Breast epithelium (tissue), 4 donors: ENCODE measurements around the gene PLEKHO1. TPM values are rescaled to one million over a fixed set of nuclear protein-coding genes. Genes with fewer than 3 reads are reported as not detected.
"Not testable (repeated sequence)": the region's sequence is repeated elsewhere in the genome, so short reads cannot be mapped to it uniquely, and the experiment has no call there.

Experiments used
- DNase-seq, 2 donors: peaks; one replicate each; pipeline ENCODE4 v3.0.0-alpha.2; 2019; ENCODE audit warnings: low spot score in 2 of 2
- H3K27ac ChIP-seq, 2 donors: fragments of 200-600 bp; sonication (generic) in 1 of 2; one replicate each; pipeline ENCODE4 v1.5.1; 2016 to 2019; ENCODE audit warnings: mild to moderate bottlenecking in 1 of 2
- H3K27me3 ChIP-seq, 2 donors: fragments of 200-600 bp; sonication (generic) in 1 of 2; one replicate each; pipeline versions ENCODE4 v1.5.1 to v1.6.0; 2017 to 2019; ENCODE audit warnings: control low read depth in 1 of 2, mild to moderate bottlenecking in 1 of 2
- H3K36me3 ChIP-seq: fragments of 200-600 bp; one replicate; pipeline ENCODE4 v1.5.1; 2019
- H3K4me1 ChIP-seq, 2 donors: fragments of 200-600 bp; sonication (generic); one replicate each; pipeline ENCODE4 v1.5.1; 2016 to 2019; ENCODE audit warnings: control low read depth in 1 of 2
- H3K4me3 ChIP-seq, 3 donors: fragments of 200-600 bp; sonication (generic); 1 replicate in 2 of 3; 2 replicates in 1 of 3; pipeline ENCODE4 v1.5.1; 2016 to 2019; ENCODE audit warnings: mild to moderate bottlenecking in 3 of 3, moderate library complexity in 2 of 3
- H3K9me3 ChIP-seq, 2 donors: fragments of 200-600 bp; sonication (generic) in 1 of 2; one replicate each; pipeline ENCODE4 v1.5.1; 2016 to 2019; ENCODE audit warnings: control low read depth in 1 of 2
- POLR2A ChIP-seq: fragments of 450-650 bp; IDR thresholded peaks from one replicate; pipeline ENCODE4 v1.6.1; 2016; ENCODE audit warnings: antibody characterized with exemption, mild to moderate bottlenecking, moderate library complexity
- POLR2AphosphoS5 ChIP-seq, 3 donors: sonication (generic); formaldehyde crosslinking; IDR thresholded peaks; one replicate each; pipeline ENCODE4 v1.6.1; 2017; ENCODE audit warnings: antibody characterized with exemption in 3 of 3
- intact Hi-C: fragments of 100-400 bp; cut with DNase I; formaldehyde crosslinking; loops from one replicate; pipeline ENCODE4 v1.15.1; 2023; ENCODE audit warnings: low total_unique reads
- total RNA-seq, 3 donors: library from RNA; depleted of rRNA; stranded (reverse); fragments of >200 nt; gene quantifications; one replicate each; pipeline ENCODE4 v1.1.0, GENCODE V29; 2016
- TF ChIP-seq, protein P1 (sequence below), 3 donors: fragments of 450-650 bp; IDR thresholded peaks; one replicate each; pipeline ENCODE4 v1.5.1; 2016 to 2017; ENCODE audit warnings: antibody characterized with exemption in 3 of 3, mild to moderate bottlenecking in 3 of 3, moderate library complexity in 3 of 3

PLEKHO1 gene
- total RNA-seq, 3 donors from 2014 or later = 20.8 to 58.0 (median 27.5) TPM

DNA sequence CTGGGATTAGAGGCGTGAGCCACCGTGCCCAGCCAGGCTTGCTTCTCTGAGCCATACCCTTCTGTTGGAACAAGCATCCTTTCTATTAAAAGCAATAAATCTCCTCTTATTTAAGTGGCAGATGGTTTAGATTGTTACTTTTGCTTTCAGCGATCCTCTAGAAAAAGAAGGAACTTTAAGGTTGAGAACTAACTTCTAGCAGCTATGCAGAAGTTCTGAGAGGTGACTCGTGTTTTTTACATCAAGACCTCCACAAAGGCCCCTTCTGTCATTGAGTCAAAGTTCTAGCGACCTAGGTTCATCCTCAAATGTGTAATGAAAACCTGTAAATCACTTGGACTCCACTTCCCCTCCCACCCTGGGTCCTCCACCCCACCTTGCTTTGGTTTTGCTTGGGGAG lies 30.8 kb downstream of the PLEKHO1 start:
- DNase-seq = no peak
- Histone ChIP-seq H3K4me1 (no peaks in the 10 kb centered on the region), H3K27ac (no peak overlapping the region), H3K36me3 (no peaks in the 10 kb centered on the region), H3K4me3 (no peak overlapping the region), H3K9me3 (no peaks in the 10 kb centered on the region), H3K27me3 (no peaks in the 10 kb centered on the region)
- TF ChIP-seq, protein P1, sequence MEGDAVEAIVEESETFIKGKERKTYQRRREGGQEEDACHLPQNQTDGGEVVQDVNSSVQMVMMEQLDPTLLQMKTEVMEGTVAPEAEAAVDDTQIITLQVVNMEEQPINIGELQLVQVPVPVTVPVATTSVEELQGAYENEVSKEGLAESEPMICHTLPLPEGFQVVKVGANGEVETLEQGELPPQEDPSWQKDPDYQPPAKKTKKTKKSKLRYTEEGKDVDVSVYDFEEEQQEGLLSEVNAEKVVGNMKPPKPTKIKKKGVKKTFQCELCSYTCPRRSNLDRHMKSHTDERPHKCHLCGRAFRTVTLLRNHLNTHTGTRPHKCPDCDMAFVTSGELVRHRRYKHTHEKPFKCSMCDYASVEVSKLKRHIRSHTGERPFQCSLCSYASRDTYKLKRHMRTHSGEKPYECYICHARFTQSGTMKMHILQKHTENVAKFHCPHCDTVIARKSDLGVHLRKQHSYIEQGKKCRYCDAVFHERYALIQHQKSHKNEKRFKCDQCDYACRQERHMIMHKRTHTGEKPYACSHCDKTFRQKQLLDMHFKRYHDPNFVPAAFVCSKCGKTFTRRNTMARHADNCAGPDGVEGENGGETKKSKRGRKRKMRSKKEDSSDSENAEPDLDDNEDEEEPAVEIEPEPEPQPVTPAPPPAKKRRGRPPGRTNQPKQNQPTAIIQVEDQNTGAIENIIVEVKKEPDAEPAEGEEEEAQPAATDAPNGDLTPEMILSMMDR (IDR thresholded peaks at IDR 0.05) = no peak
- TF ChIP-seq POLR2AphosphoS5 (IDR thresholded peaks at IDR 0.05) = no peak
- TF ChIP-seq POLR2A = no peak
- intact Hi-C loops = no loop called here

DNA sequence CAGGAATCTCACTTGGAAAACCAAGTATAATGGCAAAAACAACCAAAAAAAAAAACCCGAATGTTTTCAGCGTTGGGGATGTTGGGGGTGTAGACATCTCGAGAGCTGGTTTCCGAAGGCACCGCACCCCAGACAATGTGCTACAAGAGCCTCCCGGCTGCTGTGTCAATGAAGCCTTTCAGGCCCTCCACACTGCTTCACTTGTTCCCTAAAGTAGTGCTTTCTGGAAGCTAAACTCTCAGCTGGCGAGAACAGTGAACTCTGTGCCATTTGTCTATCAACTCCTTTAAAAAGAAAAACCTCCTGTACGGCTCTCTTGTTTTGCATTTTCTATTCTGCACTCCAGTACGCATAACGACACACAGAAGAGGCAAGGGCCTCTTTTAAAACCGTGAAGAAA lies 32.5 kb downstream of the PLEKHO1 start:
- intact Hi-C loops = no loop called here
- H3K9me3 ChIP-seq = no peaks in the 10 kb centered on the region
- no peak for TF ChIP-seq POLR2A
- TF ChIP-seq, protein P1 (IDR thresholded peaks at IDR 0.05) = no peak
- no peak for TF ChIP-seq POLR2AphosphoS5 (IDR thresholded peaks at IDR 0.05)
- H3K27me3 ChIP-seq = no peaks in the 10 kb centered on the region
- H3K36me3 ChIP-seq = no peaks in the 10 kb centered on the region
- H3K4me3 ChIP-seq = no peak overlapping the region
- DNase-seq = no peak
- H3K4me1 ChIP-seq = no peaks in the 10 kb centered on the region
- H3K27ac ChIP-seq = no peak overlapping the region

DNA sequence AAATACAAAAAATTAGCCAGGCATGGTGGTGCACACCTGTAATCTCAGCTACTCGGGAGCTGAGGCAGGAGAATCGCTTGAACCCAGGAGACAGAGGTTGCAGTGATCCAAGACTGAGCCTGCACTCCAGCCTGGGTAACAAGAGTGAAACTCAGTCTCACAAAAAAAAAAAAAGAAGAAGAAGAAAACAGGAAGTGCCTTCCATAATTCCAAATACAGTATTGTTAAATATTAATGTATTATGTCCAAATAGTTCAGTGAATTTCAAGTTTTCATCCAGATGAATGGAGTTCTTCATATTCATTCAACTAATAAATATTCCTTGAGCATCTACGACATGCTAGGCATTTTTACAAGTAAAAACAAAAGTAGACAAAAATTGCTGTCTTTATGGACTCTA lies 33.3 kb downstream of the PLEKHO1 start:
- no peak overlapping the region for H3K27ac ChIP-seq

DNA sequence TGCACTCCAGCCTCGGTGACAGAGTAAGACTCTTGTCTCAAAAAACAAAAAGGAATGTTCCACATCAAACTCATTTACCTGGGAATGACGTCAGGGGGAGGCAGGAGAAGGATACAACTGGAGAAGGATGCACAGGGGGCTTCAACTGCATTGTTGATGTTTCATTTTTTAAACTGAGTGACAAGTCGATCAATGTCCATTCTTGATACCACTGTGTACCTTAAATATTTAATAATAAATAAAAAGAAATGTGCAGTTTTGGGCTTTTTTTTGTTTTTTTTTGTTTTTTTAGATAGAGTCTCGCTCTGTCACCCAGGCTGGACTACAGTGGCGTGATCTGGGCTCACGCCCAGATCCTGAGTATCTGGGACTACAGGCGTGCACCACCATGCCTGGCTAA lies 35.8 kb downstream of the PLEKHO1 start:
- no peaks in the 10 kb centered on the region for H3K36me3 ChIP-seq
- H3K27ac ChIP-seq = no peak overlapping the region
- no peaks in the 10 kb centered on the region for H3K9me3 ChIP-seq
- no peak overlapping the region for H3K4me3 ChIP-seq
- H3K4me1 ChIP-seq = no peaks in the 10 kb centered on the region
- TF ChIP-seq, protein P1 (IDR thresholded peaks at IDR 0.05) = no peak
- no peak for DNase-seq
- intact Hi-C loops = no loop called here
- no peaks in the 10 kb centered on the region for H3K27me3 ChIP-seq

More for the DNA sequence above, 33.3 kb downstream of the PLEKHO1 start:
- no peaks in the 10 kb centered on the region for H3K4me1 ChIP-seq
- DNase-seq = no peak
- TF ChIP-seq, protein P1 (IDR thresholded peaks at IDR 0.05) = no peak
- H3K27me3 ChIP-seq = no peaks in the 10 kb centered on the region
- H3K36me3 ChIP-seq = no peaks in the 10 kb centered on the region
- intact Hi-C loops = no loop called here
- no peak overlapping the region for H3K4me3 ChIP-seq
- H3K9me3 ChIP-seq = no peaks in the 10 kb centered on the region

DNA sequence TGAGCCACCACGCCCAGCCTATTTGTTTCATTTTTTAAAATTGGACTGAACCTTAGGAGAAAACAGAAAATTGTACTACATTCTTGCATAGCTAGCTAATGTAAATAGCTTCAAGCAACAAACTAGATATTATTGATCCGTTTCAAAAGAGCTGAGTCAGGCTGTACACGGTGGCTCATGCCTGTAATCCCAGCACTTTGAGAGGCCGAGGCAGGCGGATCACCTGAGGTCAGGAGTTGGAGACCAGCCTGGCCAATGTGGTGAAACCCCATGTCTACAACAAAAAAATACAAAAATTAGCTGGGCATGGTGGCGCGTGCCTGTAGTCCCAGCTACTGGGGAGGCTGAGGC lies 36.7 kb downstream of the PLEKHO1 start:
- peak overlapping the region in 1 of 2 donors; percentile 56 for H3K27ac ChIP-seq
- H3K9me3 ChIP-seq, H3K27me3 ChIP-seq, intact Hi-C loops, H3K36me3 ChIP-seq, DNase-seq, H3K4me1 ChIP-seq: not testable (repeated sequence)
- H3K4me3 ChIP-seq = peak overlapping the region; percentile 9 to 47 (median 13)

DNA sequence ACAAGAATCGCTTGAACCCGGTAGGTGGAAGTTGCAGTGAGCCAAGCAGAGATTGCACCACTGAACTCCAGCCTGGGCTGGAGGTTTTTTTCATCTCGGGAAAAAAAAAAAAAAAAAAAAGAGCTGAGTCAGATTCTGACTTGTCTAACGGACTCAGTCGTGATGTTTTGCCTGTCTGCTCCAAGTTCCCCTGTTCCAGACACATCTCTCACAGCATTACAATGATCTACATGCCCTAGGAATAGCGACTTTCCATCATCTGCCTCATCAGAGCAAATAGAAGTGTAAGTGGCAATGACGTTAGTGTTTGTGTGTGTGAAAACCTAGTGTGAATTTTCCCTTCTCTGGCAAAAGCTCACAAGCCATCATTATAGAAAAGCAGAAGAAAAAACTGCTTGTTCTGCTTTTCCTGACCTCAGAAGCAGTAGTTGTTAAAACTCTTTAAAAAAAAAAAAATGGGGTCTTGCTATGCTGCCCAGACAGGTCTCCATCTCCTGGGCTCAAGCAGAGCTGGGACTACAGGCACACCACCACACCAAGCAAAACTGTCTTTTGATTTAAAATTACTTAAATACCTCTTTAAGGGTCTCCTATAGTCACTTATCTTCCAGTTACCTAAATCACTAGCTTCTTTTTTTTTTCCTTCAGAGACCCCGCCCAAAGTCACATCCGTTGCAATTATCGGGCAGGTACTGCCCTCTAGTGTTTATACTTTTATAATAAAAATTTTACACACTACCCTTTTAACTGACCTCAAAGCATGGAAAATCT lies 37.3 kb downstream of the PLEKHO1 start:
- no peak overlapping the region for H3K27ac ChIP-seq

More for the DNA sequence above, 37.3 kb downstream of the PLEKHO1 start:
- Histone ChIP-seq H3K4me1 (no peaks in the 10 kb centered on the region), H3K4me3 (peak overlapping the region in 2 of 3 donors; percentile 3 to 13), H3K36me3 (no peaks in the 10 kb centered on the region), H3K27me3 (no peaks in the 10 kb centered on the region), H3K9me3 (no peaks in the 10 kb centered on the region)
- TF ChIP-seq, protein P1 (IDR thresholded peaks at IDR 0.05) = peak in 2 of 3 donors; percentile 40 to 50
- no peak for TF ChIP-seq POLR2AphosphoS5 (IDR thresholded peaks at IDR 0.05)
- no peak for TF ChIP-seq POLR2A
- intact Hi-C loops = no loop called here
- DNase-seq = no peak
